Upper lobe of left lung (tissue), 6 donors: ENCODE results near the gene DHRS13. TPM values are rescaled to one million over a fixed set of nuclear protein-coding genes. Genes with fewer than 3 reads are reported as not detected.

Experiments
- ATAC-seq, 2 donors: fragments of 200-7000 bp; cut with Tn5 transposase; one replicate each; pipeline ENCODE4 v1.9.1; 2022; ENCODE audit warnings: mild to moderate bottlenecking in 2 of 2, moderate library complexity in 2 of 2; ENCODE audit not compliant: low FRiP score in 2 of 2
- DNase-seq, 2 donors: peaks; one replicate each; pipeline ENCODE4 v3.0.0-alpha.2; 2019 to 2020
- H3K27ac ChIP-seq, 4 donors: fragments of 200-600 bp; sonication (generic); one replicate each; pipeline ENCODE4 v1.5.1; 2016 to 2019
- H3K27me3 ChIP-seq, 4 donors: fragments of 200-600 bp; sonication (generic); one replicate each; pipeline ENCODE4 v1.5.1; 2017 to 2019
- H3K36me3 ChIP-seq, 4 donors: fragments of 200-600 bp; sonication (generic); one replicate each; pipeline ENCODE4 v1.5.1; 2016 to 2019
- H3K4me1 ChIP-seq, 4 donors: fragments of 200-600 bp; sonication (generic); one replicate each; pipeline ENCODE4 v1.5.1; 2018 to 2019
- H3K4me3 ChIP-seq, 4 donors: fragments of 200-600 bp; sonication (generic); one replicate each; pipeline ENCODE4 v1.5.1; 2017 to 2019; ENCODE audit warnings: mild to moderate bottlenecking in 2 of 4, moderate library complexity in 1 of 4
- H3K9me3 ChIP-seq, 4 donors: fragments of 200-600 bp; sonication (generic); one replicate each; pipeline ENCODE4 v1.5.1; 2018 to 2019
- CTCF ChIP-seq, 6 experiments: fragments of 450-650 bp in 4 of 6; fragments of 200-600 bp in 2 of 6; sonication (generic) in 2 of 6; IDR thresholded peaks; one replicate each; pipeline ENCODE4 v1.5.1; 2016 to 2019; ENCODE audit warnings: antibody characterized with exemption in 6 of 6
- EP300 ChIP-seq, 4 donors: sonication (generic); formaldehyde crosslinking; IDR thresholded peaks; one replicate each; pipeline ENCODE4 v1.5.1; 2017; ENCODE audit warnings: antibody characterized with exemption in 4 of 4, control low read depth in 2 of 4
- POLR2A ChIP-seq, 4 donors: fragments of 450-650 bp; IDR thresholded peaks; one replicate each; pipeline ENCODE4 v1.5.1; 2016 to 2017; ENCODE audit warnings: antibody characterized with exemption in 4 of 4, mild to moderate bottlenecking in 2 of 4
- POLR2AphosphoS5 ChIP-seq, 2 donors: sonication (generic); formaldehyde crosslinking; IDR thresholded peaks; one replicate each; pipeline ENCODE4 v1.5.1; 2017; ENCODE audit warnings: antibody characterized with exemption in 2 of 2
- WGBS, 2 donors: methylation state at CpG; one replicate each; pipeline ENCODE4 v1.1.5; 2017 to 2018; 5-methylcytosine and 5-hydroxymethylcytosine counted together
- total RNA-seq, 6 donors: library from RNA; depleted of rRNA in 4 of 6; stranded (reverse); fragments of >200 nt in 4 of 6; gene quantifications; one replicate each; pipeline versions ENCODE4 v1.1.0 to v1.2.1, GENCODE V29; 2016 to 2021
- donor health status: DM: no; HTN: no; CAD: no; lungs with moderate emphysema.
- donor health status: DM: no; HTN: yes; CAD: no; lungs with severe emphysema.

DHRS13 gene
- 10 to 100 TPM in 5 of 6 donors, 1 to 10 TPM in 1; 2.1 to 21.8 (median 15.0) TPM for total RNA-seq

DNA sequence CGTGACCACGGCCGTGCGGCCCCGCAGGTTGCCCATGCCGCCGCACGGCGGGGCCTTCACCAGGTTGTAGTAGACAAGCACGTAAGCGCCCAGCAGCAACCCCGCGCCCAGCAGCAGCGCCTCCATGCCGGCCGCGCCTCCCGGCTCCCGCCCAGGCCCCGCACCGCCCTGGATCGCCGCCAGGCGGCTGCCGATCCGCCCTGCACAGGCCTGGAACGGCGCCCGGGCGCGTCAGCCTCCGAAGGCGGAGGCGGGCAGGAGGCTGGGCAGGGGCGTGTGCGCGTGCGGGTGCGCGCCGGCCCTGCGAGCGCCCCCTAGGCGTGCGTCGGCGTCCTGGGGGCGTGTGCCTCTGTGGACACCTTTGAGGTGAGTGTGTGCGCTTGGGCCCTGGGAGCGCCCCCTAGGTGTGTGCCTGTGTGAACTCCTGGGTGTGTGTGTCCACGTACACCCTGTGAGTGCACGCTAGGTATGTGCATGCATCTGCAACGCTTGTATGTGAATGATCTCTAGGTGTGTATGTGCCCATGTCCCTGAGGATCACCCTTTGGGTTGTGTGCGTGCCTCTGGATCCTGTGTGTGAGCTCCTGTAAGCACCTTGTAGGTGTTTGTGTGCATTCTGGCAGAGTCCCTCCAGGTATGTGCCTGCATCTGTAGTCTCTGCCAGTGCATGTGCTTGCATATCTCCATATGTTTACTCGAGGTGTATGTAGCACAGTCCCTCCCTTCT is at the start of gene DHRS13:
TSS of gene DHRS13 (minus strand) at position 261 of the 727 bp plus-strand sequence. CDS start at position 126, 135 bp downstream.
- Histone ChIP-seq H3K36me3 (peaks cover 0 to 27% (median 22%) of the 10 kb centered on the region in 4 donors), H3K9me3 (no peaks in the 10 kb centered on the region), H3K27me3 (no peaks in the 10 kb centered on the region), H3K27ac (peak within 1 kb of the TSS; percentile 84 to 93 (median 89)), H3K4me3 (peak within 1 kb of the TSS; percentile 63 to 93 (median 76)), H3K4me1 (peaks cover 17 to 41% (median 31%) of the 10 kb centered on the region in 4 donors)
- WGBS, 2 donors: 0 to 1% methylated on average over 2 to 17 of the region's 55 CpGs
- TF ChIP-seq EP300 (IDR thresholded peaks at IDR 0.05) (no peak), POLR2AphosphoS5 (IDR thresholded peaks at IDR 0.05) (peak; percentile 33 to 47), POLR2A (IDR thresholded peaks at IDR 0.05) (peak in 1 of 4 donors; percentile 55), CTCF (IDR thresholded peaks at IDR 0.05) (peak; percentile 92 to 100 (median 98))
- peak; percentile 93 to 99 for DNase-seq
- ATAC-seq: peak; percentile 94 to 96

DNA sequence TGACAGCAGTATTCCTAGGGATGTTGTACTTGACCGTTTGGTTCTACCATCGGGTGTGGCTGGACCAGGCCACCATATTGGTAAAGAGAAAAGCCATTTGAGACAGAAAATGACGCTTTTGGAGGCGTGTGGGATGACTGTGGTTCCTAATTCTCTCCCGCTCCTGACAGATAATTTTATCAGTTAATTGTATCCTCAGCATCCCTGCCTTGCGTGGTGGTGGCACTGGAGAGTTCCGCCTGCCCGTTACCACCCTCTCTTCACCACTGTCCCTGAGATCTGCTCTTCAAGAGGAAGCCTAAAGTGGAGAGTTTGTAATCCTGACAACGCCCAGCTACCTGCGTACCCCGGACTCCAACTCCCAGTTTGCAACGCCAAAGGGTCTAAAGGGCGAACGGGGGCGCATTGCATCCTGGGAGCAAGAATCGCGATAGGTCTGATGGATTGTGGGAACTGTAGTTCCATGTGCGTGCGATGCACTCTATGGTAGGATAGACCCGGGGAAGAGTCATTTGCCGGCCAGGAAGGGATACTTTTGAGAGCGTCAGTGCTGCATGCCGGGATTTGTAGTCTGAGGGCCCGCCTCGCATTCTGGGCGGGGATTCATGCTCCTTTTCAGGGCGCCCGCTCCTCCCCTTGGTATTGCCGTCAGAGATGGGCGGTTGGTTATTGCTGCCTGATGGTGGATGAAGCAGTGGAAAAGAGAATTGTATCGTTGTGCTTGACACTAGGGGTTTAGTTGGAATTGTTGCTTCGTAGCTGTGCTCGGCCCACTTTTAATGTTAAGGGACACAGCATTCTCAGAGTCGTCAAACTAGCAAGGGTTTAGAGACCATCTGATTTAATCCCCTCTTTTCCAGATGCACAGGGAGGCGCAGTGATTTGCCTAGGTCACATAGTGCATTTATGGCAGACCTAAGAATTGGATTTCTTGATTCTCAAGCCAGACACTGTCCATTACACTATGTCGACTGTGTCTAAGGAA is 49.4 kb upstream of the DHRS13 start:
- H3K27me3 ChIP-seq: no peaks in the 10 kb centered on the region
- peak; percentile 90 to 95 for ATAC-seq
- H3K27ac ChIP-seq: peak overlapping the region; percentile 96 to 100 (median 98)
- H3K4me3 ChIP-seq: peak overlapping the region; percentile 40 to 81 (median 72)
- no peaks in the 10 kb centered on the region for H3K36me3 ChIP-seq
- peak in 2 of 6 experiments; percentile 4 to 9 for TF ChIP-seq CTCF (IDR thresholded peaks at IDR 0.05)
- TF ChIP-seq POLR2AphosphoS5 (IDR thresholded peaks at IDR 0.05): peak; percentile 84 to 91
- TF ChIP-seq POLR2A (IDR thresholded peaks at IDR 0.05): peak in 2 of 4 donors; percentile 26 to 67
- TF ChIP-seq EP300 (IDR thresholded peaks at IDR 0.05): peak in 1 of 4 donors; percentile 56
- peaks cover 15 to 26% (median 19%) of the 10 kb centered on the region in 4 donors for H3K4me1 ChIP-seq
- WGBS, 2 donors: 6 to 11% methylated on average over 29 to 36 of the region's 36 CpGs
- DNase-seq: peak; percentile 85 to 99
- H3K9me3 ChIP-seq: no peaks in the 10 kb centered on the region

- Histone ChIP-seq H3K36me3 (no peaks in the 10 kb centered on the region), H3K27me3 (no peaks in the 10 kb centered on the region), H3K4me3 (peak within 1 kb of the TSS; percentile 73 to 98 (median 88)), H3K9me3 (no peaks in the 10 kb centered on the region), H3K4me1 (peaks cover 23 to 34% (median 27%) of the 10 kb centered on the region in 4 donors), H3K27ac (peak within 1 kb of the TSS; percentile 96 to 100 (median 98))
- TF ChIP-seq POLR2AphosphoS5 (IDR thresholded peaks at IDR 0.05) (peak; percentile 77 to 95), CTCF (IDR thresholded peaks at IDR 0.05) (peak in 1 of 6 experiments; percentile 41), POLR2A (IDR thresholded peaks at IDR 0.05) (peak in 3 of 4 donors; percentile 57 to 91 (median 80)), EP300 (IDR thresholded peaks at IDR 0.05) (no peak)
- ATAC-seq (peak; percentile 91 to 94), DNase-seq (peak; percentile 99 to 100)
- 0% methylated on average over 11 to 51 of the region's 51 CpGs for WGBS, 2 donors
Observed at GRCh38 chr17:28951428-28951990, 48.6 kb upstream of the DHRS13 start, which contains the start of gene PHF12. PHF12 (minus strand) TSS chr17:28951518; CDS start chr17:28950960, 558 bp downstream.

DNA sequence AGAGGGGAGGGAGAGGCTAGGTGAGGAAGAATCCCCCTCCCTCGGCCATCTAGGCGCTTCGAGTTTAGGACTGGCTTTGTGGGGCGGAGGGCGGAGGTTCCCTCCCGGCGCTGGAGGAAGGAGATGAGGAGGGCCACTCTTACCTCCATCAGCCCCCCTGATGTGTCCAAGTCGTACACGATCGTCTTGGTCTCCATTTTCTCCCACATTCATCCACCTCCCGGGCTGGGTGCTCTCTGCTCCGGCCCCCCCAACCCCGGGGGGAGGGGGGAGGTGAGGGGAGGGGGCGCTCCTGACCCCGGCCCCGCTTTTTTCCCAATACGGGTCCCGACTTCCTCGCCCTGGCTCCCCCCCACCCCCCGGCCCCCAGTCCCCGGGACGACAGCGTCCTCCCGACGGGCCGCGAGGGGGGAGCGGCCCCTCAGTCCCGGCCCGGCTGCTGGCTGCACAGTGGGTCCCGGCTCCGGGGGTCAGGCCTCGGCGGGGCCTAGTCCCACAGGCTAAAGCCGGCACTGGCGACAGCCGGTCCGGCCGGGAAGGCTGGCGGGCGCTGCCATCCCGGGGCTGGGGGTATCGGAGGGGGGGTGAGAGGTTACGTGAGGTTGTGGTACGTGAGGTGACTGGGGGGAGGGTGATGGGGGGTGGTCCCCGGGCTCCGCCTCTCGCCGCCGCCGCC is 48.0 kb upstream of the DHRS13 start:
- H3K36me3 ChIP-seq: no peaks in the 10 kb centered on the region
- ATAC-seq (peak in 1 of 2 donors; percentile 0), DNase-seq (no peak)
- peaks cover 29 to 40% (median 32%) of the 10 kb centered on the region in 4 donors for H3K4me1 ChIP-seq
- H3K27me3 ChIP-seq: no peaks in the 10 kb centered on the region
- TF ChIP-seq POLR2AphosphoS5 (IDR thresholded peaks at IDR 0.05) (no peak), EP300 (IDR thresholded peaks at IDR 0.05) (no peak), CTCF (IDR thresholded peaks at IDR 0.05) (no peak), POLR2A (IDR thresholded peaks at IDR 0.05) (no peak)
- H3K27ac ChIP-seq: peak overlapping the region; percentile 91 to 99 (median 98)
- H3K4me3 ChIP-seq: peak overlapping the region; percentile 73 to 98 (median 88)
- no peaks in the 10 kb centered on the region for H3K9me3 ChIP-seq
- WGBS, 2 donors: 0 to 1% methylated on average over 17 to 29 of the region's 51 CpGs
